CD4-positive, alpha-beta T cell treated with Interleukin-17A for 1 hour (primary cell): Measurements from ENCODE around the gene MSTN.
"Not testable (repeated sequence)": the region's sequence is repeated elsewhere in the genome, so short reads cannot be mapped to it uniquely, and the experiment has no call there.

Experiments
- DNase-seq: peaks from one replicate; pipeline ENCODE4 v3.0.0-alpha.2; 2020

Gene MSTN

DNA sequence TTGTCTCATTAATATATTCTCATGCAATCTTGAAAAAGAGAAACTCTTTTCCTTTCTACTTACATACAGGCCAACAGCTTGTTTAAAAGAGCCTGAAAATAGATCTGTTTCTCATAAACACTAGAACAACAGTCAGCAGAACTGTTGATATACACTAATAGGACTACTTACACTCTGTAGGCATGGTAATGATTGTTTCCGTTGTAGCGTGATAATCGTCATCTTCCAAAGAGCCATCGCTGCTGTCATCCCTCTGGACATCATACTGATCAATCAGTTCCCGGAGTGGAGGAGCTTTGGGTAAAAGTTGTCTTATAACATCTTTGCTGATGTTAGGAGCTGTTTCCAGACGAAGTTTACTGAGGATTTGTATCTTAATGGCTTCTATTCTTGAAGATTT, 476 bp downstream of the MSTN start:
- DNase-seq = no peak

DNA sequence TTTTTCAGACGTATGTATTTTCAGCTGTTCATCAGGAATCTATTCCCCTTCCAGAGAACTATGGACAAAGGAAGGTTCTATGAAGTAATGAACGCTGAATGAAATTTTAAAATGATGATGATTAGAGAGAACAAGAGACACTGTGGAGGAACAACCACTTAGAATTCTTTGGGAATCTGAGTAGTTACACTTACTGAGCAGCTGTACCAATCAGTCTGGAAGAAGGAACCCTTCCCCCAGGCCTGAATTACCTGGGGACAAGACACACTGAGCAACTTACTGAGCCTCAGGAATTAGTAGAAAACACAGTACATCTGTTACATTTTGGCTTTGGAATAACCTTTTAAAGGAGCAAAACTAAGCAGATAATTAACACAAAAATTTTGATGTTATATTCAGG, 1.9 kb downstream of the MSTN start:
- DNase-seq = no peak

DNA sequence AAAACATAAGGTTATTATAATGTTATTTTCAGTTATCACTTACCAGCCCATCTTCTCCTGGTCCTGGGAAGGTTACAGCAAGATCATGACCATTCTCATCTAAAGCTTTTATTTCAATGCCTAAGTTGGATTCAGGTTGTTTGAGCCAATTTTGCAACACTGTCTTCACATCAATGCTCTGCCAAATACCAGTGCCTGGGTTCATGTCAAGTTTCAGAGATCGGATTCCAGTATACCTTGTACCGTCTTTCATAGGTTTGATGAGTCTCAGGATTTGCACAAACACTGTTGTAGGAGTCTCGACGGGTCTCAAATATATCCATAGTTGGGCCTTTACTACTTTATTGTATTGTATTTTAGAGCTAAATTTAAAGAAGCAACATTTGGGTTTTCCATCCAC, 2.5 kb downstream of the MSTN start:
- DNase-seq = no peak

DNA sequence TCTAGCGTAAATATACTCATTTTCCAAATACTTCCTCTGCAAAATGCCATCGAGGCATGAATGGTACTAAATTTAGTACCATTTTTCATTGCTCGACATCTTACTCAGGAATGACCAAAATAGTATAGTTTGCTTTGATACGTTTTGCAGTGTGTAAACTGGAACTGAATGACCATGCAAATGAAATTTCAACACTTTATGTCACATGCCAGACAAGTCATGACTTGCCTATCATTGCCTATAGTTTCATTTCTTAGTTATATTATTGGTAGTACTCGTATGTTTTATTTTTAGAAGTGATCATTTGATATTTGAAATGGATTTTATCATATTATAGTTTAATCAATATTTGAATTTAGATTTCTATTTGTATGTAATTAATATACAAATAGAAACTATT, 9.1 kb downstream of the MSTN start:
- DNase-seq = no peak

DNA sequence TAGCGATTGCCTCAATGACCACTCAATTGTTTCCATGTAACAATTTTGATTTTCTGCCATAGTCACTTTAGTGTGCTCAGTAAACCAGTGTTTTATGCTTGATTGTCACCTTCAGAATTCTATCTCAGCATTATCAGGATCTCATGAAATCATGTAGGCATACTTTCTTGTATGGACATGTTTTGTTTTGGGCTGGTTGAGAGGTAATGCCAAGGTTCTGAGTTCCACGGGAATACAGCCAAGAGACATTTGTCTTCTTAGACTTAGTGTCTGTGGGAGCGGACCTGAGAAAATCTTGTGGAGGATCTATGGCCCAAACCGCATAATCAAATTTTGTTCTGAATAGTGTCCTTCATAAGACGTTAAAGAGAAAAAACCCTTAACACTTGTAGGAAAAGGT, 10.2 kb downstream of the MSTN start:
- no peak for DNase-seq

DNA sequence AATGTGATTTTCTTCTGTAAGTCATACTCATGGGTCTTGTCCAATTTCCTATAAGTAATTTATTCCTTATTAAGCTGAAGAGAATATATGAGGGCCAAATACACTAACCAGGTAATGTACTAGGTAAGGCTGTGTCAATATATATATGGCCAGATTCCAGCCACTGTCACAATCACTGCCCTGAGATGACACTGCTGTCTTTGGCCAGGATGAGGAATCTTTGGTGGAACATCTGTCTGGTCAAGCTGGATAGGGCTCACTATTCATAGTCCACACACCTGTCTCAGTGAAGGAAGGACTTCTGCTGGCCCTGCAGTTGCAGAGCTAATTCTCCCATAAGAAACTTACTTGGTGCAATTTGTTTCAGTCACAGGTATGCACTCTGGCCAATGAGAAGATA, 11.3 kb downstream of the MSTN start:
- DNase-seq = no peak

DNA sequence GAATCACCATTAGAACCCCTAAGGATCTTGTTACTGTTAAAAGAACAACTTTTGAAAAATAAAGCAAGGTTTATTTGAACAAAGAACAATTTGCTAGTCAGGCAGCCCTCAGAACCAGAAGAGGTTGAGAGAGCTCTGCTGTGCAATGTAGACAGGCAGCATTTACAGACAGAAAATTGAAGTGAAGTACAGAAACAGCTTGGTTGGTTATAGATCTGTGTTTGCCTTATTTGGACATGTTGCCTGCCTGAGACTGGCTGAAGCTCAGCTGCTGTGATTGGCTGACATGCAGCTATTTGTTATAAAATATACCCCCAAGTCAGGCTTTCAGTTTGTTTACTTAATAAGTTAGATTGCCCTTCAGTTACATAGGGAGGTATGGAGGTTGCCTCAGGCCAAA, 12.5 kb downstream of the MSTN start:
- no peak for DNase-seq

DNA sequence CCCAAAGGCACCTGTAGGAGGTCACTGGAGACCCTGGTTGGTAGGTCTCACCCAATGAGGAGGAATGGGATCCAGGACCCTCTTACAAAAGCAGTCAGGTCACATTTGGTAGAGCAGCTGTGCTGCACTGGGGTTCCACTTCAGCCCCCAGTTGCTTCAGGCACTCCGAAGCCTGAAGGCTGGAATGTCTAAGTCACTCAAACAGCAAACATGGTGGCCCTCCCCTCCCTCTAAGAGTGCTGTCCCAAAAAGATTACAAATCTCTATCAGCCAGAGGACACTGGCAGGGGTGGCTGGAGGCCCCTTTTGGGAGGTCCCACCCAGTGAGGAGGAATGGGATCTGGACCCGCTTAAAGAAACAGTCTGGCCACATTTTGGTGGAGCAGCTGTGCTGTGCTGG, 17.7 kb downstream of the MSTN start:
- no peak for DNase-seq

DNA sequence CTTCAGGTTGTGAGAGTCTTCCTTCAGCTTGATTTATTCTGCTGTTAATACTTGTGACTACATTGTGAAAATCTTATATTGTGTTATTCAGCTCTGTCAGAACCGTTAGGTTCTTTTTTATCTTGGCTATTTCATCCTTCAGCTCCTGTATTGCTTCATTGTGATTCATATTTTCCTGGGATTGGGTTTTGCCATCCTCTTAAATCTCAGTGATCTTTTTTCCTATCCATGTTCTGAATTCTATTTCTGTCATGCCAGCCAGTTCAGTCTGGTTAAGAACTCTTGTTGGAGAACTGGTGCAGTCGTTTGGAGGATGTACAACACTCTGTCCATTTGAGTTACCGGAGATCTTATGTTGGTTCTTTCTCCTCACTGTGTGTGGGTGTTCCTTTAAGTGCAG, 19.1 kb downstream of the MSTN start:
- DNase-seq = no peak

DNA sequence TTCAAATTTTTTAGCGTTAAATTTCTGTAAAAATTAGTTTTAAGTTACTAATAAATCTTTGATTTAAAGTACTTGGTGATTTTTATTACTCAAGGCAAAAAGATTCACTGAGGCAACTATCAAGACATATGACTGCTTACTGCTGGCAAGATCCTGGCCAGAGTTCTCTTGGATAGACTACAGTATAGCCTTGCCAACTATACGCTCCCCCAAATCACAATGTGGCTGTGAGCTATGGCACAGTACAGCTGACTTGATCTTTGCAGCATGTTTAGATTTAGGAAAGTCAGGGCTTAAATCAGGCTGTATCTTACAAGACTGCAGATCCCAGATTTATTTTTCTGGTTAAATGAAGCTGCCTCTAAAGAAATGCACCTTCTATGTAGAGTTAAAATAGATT, 26.5 kb downstream of the MSTN start:
- no peak for DNase-seq

DNA sequence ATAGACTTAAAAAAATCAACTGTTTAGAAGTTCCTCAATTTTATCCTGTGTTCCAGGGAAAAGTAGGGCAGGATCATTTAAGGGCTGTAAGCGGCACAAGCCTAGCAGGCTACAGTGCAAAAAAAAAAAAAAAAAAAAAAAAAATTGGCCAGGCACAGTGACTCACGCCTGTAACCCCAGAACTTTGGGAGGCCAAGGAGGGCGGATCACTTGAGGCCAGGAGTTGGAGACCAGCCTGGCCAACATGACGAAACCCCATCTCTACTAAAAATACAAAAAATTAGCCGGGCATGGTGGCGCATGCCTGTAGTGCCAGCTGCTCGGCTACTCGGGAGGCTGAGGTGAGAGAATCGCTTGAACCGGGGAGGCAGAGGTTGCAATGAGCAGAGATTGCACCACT, 28.1 kb downstream of the MSTN start:
- DNase-seq = not testable (repeated sequence)

DNA sequence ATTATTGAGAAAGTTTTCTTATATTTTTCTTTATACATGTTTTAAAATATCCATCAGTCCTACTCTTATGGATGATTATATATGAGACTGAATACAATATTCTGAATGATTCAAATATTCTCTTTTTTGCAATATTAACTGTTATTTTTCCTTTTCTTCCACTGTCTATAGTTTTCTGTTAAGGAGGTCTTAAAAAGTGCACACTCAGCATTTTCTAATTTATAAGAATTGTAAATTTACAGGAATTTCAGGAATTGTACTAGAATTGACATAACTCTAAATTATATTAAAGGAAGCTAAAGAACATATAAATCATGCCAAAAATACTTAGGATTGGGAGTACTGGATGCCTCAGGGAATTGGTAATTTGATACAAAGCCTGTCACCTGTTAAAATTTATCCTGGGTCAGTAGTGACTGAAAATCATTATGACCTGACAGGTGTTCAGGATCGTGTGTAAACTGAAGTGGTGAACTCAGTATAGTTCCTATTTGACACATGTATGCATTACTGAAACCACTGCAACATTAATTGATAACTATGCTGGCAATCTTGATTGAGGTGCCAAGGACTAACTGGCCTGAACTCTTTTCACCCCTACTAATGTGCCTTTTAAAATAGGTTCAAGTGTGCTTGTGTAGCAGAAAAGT, 30.4 kb downstream of the MSTN start:
- DNase-seq = no peak

DNA sequence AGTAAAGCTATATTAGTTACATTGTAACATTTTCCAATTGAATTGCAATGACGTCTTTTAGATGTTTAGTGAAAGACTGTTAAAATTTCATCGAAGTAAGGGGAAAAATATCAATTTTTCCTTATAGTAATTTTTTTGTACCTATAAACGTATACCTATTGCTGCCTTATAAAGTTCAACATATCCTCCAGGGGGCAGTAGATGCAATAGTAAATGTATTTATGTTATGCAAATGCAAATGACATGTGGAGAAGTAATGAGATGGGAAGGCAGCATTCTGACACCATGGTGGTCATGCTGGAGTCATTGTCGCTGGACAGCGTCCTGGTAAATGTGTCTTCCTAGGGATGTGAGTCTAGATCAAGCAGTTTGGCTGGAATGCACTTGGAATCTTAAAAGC, 38.7 kb downstream of the MSTN start:
- DNase-seq = peak; percentile 53

DNA sequence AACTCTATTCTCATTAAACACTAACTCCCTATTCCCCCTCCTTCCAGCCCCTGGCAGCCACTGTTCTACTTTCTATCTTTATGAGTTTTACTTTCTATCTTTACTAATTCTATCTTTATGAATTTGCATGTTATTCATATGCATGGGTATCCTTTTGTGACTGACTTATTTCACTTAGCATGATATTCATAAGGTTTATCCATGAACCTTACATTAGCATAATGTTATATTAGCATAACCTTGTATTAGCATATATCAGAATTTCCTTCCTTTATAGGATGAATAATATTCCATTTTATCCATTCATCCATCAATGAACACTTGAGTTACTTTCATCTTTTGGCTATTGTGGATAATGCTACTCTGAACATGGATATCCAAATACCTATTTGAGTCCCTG, 41.8 kb downstream of the MSTN start:
- DNase-seq = no peak

DNA sequence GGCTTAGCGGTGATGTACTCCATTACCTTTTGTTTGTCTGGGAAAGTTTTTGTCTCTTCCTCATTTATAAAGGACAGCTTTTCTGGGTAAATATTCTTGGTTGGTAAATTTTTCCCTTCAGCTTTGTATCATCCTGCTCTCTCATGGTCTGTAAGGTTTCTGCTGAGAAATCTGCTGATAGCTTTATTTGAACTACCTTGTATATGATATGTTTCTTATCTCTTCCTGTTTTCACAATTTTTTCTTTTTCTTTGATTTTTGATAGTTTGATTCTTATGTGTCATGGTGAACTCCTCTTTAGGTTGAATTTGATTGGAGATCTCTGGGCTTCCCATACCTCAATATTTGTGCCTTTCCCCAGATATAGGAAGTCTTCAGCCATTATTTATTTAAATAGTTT, 44.7 kb downstream of the MSTN start:
- no peak for DNase-seq

DNA sequence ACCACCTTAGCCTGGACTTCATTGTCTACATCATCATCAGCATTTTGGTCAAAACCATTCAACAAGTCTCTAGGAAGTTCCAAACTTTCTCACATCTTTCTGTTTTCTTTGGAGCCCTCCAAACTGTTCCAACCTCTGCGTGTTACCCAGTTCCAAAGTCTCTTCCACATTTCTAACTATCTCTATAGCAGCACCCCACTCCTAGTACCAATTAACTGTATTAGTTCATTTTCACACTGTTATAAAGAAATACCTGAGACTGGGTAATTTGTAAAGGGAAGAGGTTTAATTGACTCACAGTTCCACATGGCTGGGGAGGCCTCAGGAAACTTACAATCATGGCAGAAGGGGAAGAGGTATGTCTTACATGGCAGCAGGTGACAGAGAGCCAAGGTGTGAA, 46.6 kb downstream of the MSTN start:
- DNase-seq = not testable (repeated sequence)
